WTC11 (cell line): ENCODE data around the gene SLC25A21.

Experiments used
- CREM ChIP-seq: sonication (generic); formaldehyde crosslinking; IDR thresholded peaks from 2 replicates; pipeline ENCODE4 v1.8.1; 2022; ENCODE audit warnings: mild to moderate bottlenecking, missing genetic modification reagents, moderate library complexity
- CTCF ChIP-seq: fragments of 200-600 bp; IDR thresholded peaks from 2 replicates; pipeline ENCODE4 v1.8.0; 2022; ENCODE audit warnings: antibody characterized with exemption
- NFYB ChIP-seq: sonication (generic); formaldehyde crosslinking; conservative IDR thresholded peaks from 2 replicates; pipeline ENCODE4 v1.8.0; 2022; ENCODE audit warnings: low read depth, missing genetic modification reagents
- NR3C1 ChIP-seq: sonication (generic); formaldehyde crosslinking; conservative IDR thresholded peaks from 2 replicates; pipeline ENCODE4 v1.8.1; 2023; ENCODE audit warnings: low read depth, mild to moderate bottlenecking, missing genetic modification reagents
- USF1 ChIP-seq: sonication (generic); formaldehyde crosslinking; IDR thresholded peaks from 2 replicates; pipeline ENCODE4 v1.8.0; 2022; ENCODE audit warnings: mild to moderate bottlenecking, missing genetic modification reagents
- ZNF263 ChIP-seq: sonication (generic); formaldehyde crosslinking; IDR thresholded peaks from 2 replicates; pipeline ENCODE4 v1.8.1; 2022; ENCODE audit warnings: low read depth, mild to moderate bottlenecking, moderate library complexity, missing genetic modification reagents
- TF ChIP-seq, protein P1 (sequence below): sonication (generic); formaldehyde crosslinking; conservative IDR thresholded peaks from 2 replicates; pipeline ENCODE4 v1.8.1; 2022; ENCODE audit warnings: mild to moderate bottlenecking, missing genetic modification reagents

- TF ChIP-seq USF1 (CRISPR knock-in tag) (no peak), CTCF (no peak), CREM (CRISPR knock-in tag) (no peak), ZNF263 (CRISPR knock-in tag) (no peak), NR3C1 (CRISPR knock-in tag) (no peak), NFYB (no peak)
- TF ChIP-seq, protein P1, sequence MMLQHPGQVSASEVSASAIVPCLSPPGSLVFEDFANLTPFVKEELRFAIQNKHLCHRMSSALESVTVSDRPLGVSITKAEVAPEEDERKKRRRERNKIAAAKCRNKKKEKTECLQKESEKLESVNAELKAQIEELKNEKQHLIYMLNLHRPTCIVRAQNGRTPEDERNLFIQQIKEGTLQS: no peak
Measured at GRCh38 chr14:36684946-36685345, 487.5 kb downstream of the SLC25A21 start.
